ENCODE measurements around the gene EPHX1.

DNA sequence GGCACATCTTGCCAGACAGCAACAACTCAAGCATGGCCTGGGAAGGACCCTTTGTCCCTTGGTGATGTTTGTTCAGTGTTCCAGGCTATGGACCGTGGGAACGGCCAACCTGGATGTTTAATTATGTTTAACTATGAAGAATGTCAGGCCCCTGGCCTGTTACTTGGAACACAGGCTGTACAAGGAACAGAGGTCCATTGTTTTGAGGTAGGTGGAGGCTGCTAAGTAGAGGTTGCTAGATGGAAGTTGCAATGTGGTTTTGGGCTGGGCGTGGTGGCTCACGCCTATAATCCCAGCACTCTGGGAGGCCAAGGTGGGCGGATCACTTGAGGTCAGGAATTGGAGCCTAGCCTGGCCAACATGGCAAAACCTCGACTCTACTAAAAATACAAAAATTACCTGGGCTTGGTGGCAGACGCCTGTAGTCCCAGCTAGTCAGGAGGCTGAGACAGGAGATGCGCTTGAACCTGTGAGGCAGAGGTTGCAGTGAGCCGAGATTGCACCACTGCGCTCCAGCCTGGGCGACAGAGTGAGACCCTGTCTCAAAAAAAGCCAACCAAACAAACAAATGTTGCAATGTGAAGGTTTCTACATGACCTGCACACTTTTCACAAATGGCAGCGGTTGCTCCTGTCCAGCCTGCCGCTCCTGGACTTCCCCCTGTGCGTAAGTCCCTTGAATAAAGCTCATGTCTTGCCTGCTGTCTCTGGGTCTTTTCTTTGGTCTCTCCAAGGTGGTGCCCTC is 81.5 kb downstream of the EPHX1 start:
- TF ChIP-seq, protein P1, sequence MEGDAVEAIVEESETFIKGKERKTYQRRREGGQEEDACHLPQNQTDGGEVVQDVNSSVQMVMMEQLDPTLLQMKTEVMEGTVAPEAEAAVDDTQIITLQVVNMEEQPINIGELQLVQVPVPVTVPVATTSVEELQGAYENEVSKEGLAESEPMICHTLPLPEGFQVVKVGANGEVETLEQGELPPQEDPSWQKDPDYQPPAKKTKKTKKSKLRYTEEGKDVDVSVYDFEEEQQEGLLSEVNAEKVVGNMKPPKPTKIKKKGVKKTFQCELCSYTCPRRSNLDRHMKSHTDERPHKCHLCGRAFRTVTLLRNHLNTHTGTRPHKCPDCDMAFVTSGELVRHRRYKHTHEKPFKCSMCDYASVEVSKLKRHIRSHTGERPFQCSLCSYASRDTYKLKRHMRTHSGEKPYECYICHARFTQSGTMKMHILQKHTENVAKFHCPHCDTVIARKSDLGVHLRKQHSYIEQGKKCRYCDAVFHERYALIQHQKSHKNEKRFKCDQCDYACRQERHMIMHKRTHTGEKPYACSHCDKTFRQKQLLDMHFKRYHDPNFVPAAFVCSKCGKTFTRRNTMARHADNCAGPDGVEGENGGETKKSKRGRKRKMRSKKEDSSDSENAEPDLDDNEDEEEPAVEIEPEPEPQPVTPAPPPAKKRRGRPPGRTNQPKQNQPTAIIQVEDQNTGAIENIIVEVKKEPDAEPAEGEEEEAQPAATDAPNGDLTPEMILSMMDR (conservative IDR thresholded peaks at IDR 0.05; ENCODE audit: low read length) = no peak
- TF ChIP-seq EZH2phosphoT487 (IDR thresholded peaks at IDR 0.05; ENCODE audit: borderline replicate concordance) = no peak
